Brain microvascular endothelial cell (primary cell): ENCODE measurements around the gene CEP120.

Experiments
- DNase-seq: peaks from one replicate; pipeline ENCODE4 v3.0.0-alpha.2; 2020
- H3K27ac ChIP-seq: fragments of 250-450 bp; sonication (Bioruptor Pico); 2 replicates; pipeline ENCODE4 v1.5.1; 2020; ENCODE audit warnings: mild to moderate bottlenecking, moderate library complexity
- H3K27me3 ChIP-seq: fragments of 250-450 bp; sonication (Bioruptor Pico); replicated peaks from 2 replicates; pipeline ENCODE4 v1.5.1; 2020; ENCODE audit warnings: mild to moderate bottlenecking
- H3K36me3 ChIP-seq: fragments of 250-450 bp; sonication (Bioruptor Pico); replicated peaks from 2 replicates; pipeline ENCODE4 v1.5.1; 2020; ENCODE audit warnings: mild to moderate bottlenecking
- H3K4me3 ChIP-seq: 2 replicates; pipeline ENCODE4 v1.5.1; 2011; ENCODE audit warnings: low read depth, mild to moderate bottlenecking, control low read depth, low read length, moderate library complexity
- CTCF ChIP-seq: IDR thresholded peaks from 2 replicates; pipeline ENCODE4 v1.5.1; 2011; ENCODE audit warnings: low read depth, mild to moderate bottlenecking, moderate library complexity, low read length, control low read depth, inconsistent platforms; ENCODE audit errors: missing control alignments
- in situ Hi-C: cut with HindIII; loops from 2 replicates; pipeline ENCODE4 v1.10.0; 2017; ENCODE audit warnings: low sequenced_read_pairs, low pct_ligation_motif_present

CEP120 gene

GRCh38 chr5:123298335-123299030 is 124.7 kb downstream of the CEP120 start:
- Histone ChIP-seq H3K4me3 (no peak overlapping the region), H3K36me3 (no peaks in the 10 kb centered on the region), H3K27me3 (no peaks in the 10 kb centered on the region), H3K27ac (no peak overlapping the region)
- TF ChIP-seq CTCF: no peak
- DNase-seq: no peak
- in situ Hi-C loops: no loop called here

- no peak for TF ChIP-seq CTCF
- Histone ChIP-seq H3K4me3 (no peak overlapping the region), H3K27ac (no peak overlapping the region), H3K27me3 (no peaks in the 10 kb centered on the region), H3K36me3 (no peaks in the 10 kb centered on the region)
- in situ Hi-C loops: no loop called here
- no peak for DNase-seq
These were observed 125.3 kb downstream of the CEP120 start for GRCh38 chr5:123297866-123298265.

- Histone ChIP-seq H3K4me3 (no peak overlapping the region), H3K27ac (no peak overlapping the region), H3K36me3 (no peaks in the 10 kb centered on the region), H3K27me3 (no peaks in the 10 kb centered on the region)
- in situ Hi-C loops: no loop called here
- TF ChIP-seq CTCF: no peak
- no peak for DNase-seq
These were observed 125.9 kb downstream of the CEP120 start for GRCh38 chr5:123297198-123297831.
